ENCODE measurements around the gene MYO7B.

The MYO7B gene

DNA sequence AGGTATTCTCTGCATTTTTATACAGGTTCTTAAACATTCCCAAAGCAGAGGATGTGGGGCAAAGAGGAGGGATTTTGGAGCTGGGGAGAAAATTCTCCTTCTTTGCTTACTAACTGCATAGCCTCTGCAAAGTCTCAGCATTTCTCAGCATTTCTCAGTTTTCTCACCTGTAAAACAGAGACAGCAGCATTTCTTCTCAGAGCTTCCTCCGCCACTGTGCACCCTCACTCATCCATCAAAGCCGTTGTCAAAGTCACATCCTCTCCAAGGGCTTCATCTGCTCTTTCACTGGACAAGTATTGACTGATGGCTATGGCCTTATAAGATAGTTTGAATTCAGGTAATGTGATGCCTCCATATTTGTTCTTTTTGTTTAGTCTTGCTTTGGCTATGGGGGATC lies 17.4 kb downstream of the MYO7B start:
- DNase-seq (ENCODE audit: insufficient read length, low spot score) = no peak
- TF ChIP-seq POLR2A (IDR thresholded peaks at IDR 0.05; ENCODE audit: low read depth, low read length) = no peak
- no peak for FAIRE-seq

- no peak for DNase-seq (ENCODE audit: insufficient read length, low spot score)
- TF ChIP-seq POLR2A (IDR thresholded peaks at IDR 0.05; ENCODE audit: low read depth, low read length) = no peak
- FAIRE-seq = no peak
Observed at GRCh38 chr2:127558911-127559310, 23.4 kb downstream of the MYO7B start.

- DNase-seq (ENCODE audit: insufficient read length, low spot score) (no peak), FAIRE-seq (no peak)
- TF ChIP-seq POLR2A (IDR thresholded peaks at IDR 0.05; ENCODE audit: low read depth, low read length) = no peak
Observed at GRCh38 chr2:127559454-127559853, 24.0 kb downstream of the MYO7B start.

DNA sequence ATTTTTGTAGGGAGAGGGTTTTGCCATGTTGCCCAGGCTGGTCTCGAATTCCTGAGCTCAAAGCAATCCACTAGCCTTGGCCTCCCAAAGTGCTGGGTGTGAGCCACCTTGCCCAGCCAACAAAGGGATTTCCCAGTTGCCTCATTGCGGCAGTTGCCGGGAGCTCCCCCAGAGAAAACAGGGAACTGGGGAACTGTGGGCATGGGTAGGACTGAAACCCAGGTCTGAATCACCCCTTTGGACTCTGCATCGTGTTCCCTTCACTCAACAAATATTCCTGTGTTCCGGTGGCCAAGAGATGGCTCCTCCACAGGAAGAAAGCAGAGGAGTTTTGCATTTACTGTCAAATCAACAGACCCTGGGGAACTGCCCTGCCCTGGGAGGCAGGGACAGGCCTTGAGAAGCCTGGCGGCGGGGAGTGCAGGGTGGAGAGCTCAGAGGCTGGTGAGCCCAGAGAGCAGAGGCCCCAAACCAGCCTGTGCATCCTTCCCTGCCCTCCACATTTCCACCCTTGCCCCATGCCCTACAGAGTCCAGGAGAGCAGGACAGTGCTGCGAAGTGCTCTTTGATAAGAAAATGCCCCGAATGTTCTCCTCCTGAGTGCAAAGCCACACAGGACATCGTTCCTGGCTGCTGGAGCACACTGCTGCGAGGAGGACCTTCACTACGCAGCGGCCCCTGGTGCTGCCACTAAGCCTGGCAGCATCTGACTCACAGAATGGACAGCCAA lies 24.9 kb downstream of the MYO7B start:
- FAIRE-seq (no peak), DNase-seq (ENCODE audit: insufficient read length, low spot score) (no peak)

DNA sequence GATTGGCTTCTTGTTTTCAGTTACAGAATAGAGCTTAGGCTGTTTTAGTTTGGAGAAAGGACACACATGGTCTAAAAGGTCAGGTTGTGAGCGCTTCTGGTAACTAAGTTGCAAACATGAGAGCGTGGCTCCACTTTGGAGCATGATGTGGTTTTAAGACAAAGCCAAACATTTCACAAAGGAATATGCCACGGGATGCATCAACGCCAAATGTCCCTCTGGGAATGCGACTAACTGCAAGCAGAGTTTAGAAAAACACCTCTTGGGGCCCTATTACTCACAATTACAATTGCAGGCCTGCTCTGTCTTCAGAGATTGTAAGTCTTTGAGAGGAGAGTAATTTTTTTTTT lies 25.4 kb downstream of the MYO7B start:
- DNase-seq (ENCODE audit: insufficient read length, low spot score) (no peak), FAIRE-seq (no peak)
- no peak for TF ChIP-seq POLR2A (IDR thresholded peaks at IDR 0.05; ENCODE audit: low read depth, low read length)

More for the DNA sequence above, 24.9 kb downstream of the MYO7B start:
- TF ChIP-seq POLR2A (IDR thresholded peaks at IDR 0.05; ENCODE audit: low read depth, low read length) = no peak

DNA sequence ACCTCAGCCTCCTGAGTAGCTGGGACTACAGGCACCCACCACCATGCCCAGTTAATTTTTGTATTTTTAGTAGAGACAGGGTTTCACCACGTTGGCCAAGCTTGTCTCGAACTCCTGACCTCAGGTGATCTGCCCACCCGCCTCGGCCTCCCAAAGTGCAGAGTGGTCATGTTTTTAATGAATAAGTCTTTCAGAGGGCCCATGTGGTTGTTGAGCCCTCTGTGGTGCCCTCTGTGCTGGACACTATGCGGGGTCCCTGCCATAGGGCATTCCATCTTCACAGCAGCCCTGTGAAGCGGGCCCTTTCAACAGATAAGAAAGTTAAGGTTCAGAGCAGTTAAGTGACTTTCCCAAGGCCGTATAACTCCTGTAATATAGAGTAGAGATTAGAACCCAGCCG lies 25.9 kb downstream of the MYO7B start:
- no peak for TF ChIP-seq POLR2A (IDR thresholded peaks at IDR 0.05; ENCODE audit: low read depth, low read length)
- no peak for DNase-seq (ENCODE audit: insufficient read length, low spot score)
- FAIRE-seq = no peak

GRCh38 chr2:127562936-127563335 lies 27.5 kb downstream of the MYO7B start:
- no peak for FAIRE-seq
- no peak for TF ChIP-seq POLR2A (IDR thresholded peaks at IDR 0.05; ENCODE audit: low read depth, low read length)
- DNase-seq (ENCODE audit: insufficient read length, low spot score) = no peak

- DNase-seq (ENCODE audit: insufficient read length, low spot score) = no peak
- no peak for TF ChIP-seq POLR2A (IDR thresholded peaks at IDR 0.05; ENCODE audit: low read depth, low read length)
- no peak for FAIRE-seq
Observed at GRCh38 chr2:127563458-127564428, 28.3 kb downstream of the MYO7B start.

- no peak for TF ChIP-seq POLR2A (IDR thresholded peaks at IDR 0.05; ENCODE audit: low read depth, low read length)
- DNase-seq (ENCODE audit: insufficient read length, low spot score) (no peak), FAIRE-seq (no peak)
Observed at GRCh38 chr2:127564429-127565260, 29.2 kb downstream of the MYO7B start.

GRCh38 chr2:127565261-127566138 lies 30.0 kb downstream of the MYO7B start:
- TF ChIP-seq POLR2A (IDR thresholded peaks at IDR 0.05; ENCODE audit: low read depth, low read length) = no peak
- no peak for DNase-seq (ENCODE audit: insufficient read length, low spot score)
- FAIRE-seq = no peak

GRCh38 chr2:127566139-127566417 lies 30.6 kb downstream of the MYO7B start:
- TF ChIP-seq POLR2A (IDR thresholded peaks at IDR 0.05; ENCODE audit: low read depth, low read length) = no peak
- no peak for DNase-seq (ENCODE audit: insufficient read length, low spot score)
- FAIRE-seq = no peak

DNA sequence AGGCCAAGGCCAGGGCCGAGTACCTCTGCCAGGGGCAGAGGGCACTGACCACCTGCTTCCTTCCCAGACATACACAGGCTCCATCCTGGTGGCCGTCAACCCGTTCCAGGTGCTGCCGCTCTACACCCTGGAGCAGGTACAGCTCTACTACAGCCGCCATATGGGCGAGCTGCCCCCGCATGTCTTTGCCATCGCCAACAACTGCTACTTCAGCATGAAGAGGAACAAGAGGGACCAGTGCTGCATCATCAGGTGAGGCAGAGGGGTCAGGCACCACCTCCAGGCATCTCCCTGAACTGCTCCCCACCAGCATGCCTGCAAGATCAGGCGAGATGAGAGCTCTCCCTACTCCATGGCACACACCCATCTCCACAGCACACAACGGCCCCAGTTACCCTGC lies 31.1 kb downstream of the MYO7B start:
- no peak for FAIRE-seq
- no peak for DNase-seq (ENCODE audit: insufficient read length, low spot score)
- TF ChIP-seq POLR2A (IDR thresholded peaks at IDR 0.05; ENCODE audit: low read depth, low read length) = no peak

GRCh38 chr2:127567351-127567854 lies 31.9 kb downstream of the MYO7B start:
- no peak for FAIRE-seq
- DNase-seq (ENCODE audit: insufficient read length, low spot score) = no peak
- no peak for TF ChIP-seq POLR2A (IDR thresholded peaks at IDR 0.05; ENCODE audit: low read depth, low read length)
